Measurements from ENCODE around the gene DTD2. TPM values are rescaled to one million over a fixed set of nuclear protein-coding genes. Genes with fewer than 3 reads are reported as not detected.

Gene DTD2
- total and polyA plus RNA-seq, 3 experiments from 2014 or later: 18.0 to 28.7 (median 28.4) TPM

GRCh38 chr14:31410048-31410650 is 47.2 kb downstream of the DTD2 start:
- POLR2A ChIA-PET: interaction anchor here (0.6 kb wide), 1 partner anchor 13 kb away, joined by 10 read pairs; no protein-coding TSS in a partner anchor
- no peak overlapping the region for H3K27ac ChIP-seq (ENCODE audit: low read depth, low read length)
- DNase-seq: no peak
- H3K36me3 Mint-ChIP-seq: peaks cover 0 to 5% (median 0%) of the 10 kb centered on the region in 3 donors
- no peaks in the 10 kb centered on the region for H3K9me3 Mint-ChIP-seq
- no peak overlapping the region for H3K4me3 Mint-ChIP-seq
- H3K4me1 ChIP-seq (ENCODE audit: insufficient read depth, low read length): no peaks in the 10 kb centered on the region
- CTCF ChIA-PET: no interaction called here
- H3K36me3 ChIP-seq (ENCODE audit: insufficient read depth, low read length): no peaks in the 10 kb centered on the region
- no peaks in the 10 kb centered on the region for H3K27me3 Mint-ChIP-seq
- H3K4me3 ChIP-seq (ENCODE audit: low read length): no peak overlapping the region
- H3K4me1 Mint-ChIP-seq: peaks cover 10 to 17% (median 12%) of the 10 kb centered on the region in 3 donors
- no peaks in the 10 kb centered on the region for H3K27me3 ChIP-seq (ENCODE audit: insufficient read depth, low read length, poor library complexity, severe bottlenecking)
- peak overlapping the region in 5 of 8 donors; percentile 4 to 52 (median 23) for H3K27ac Mint-ChIP-seq
- H3K9me3 ChIP-seq (ENCODE audit: low read length): no peaks in the 10 kb centered on the region

- ChIA-PET POLR2A (no interaction called here), CTCF (no interaction called here)
- H3K9me3 Mint-ChIP-seq: no peaks in the 10 kb centered on the region
- H3K27ac Mint-ChIP-seq: no peak overlapping the region
- Histone ChIP-seq H3K4me1 (ENCODE audit: insufficient read depth, low read length) (no peaks in the 10 kb centered on the region), H3K36me3 (ENCODE audit: insufficient read depth, low read length) (no peaks in the 10 kb centered on the region), H3K4me3 (ENCODE audit: low read length) (no peak overlapping the region), H3K9me3 (ENCODE audit: low read length) (no peaks in the 10 kb centered on the region), H3K27me3 (ENCODE audit: insufficient read depth, low read length, poor library complexity, severe bottlenecking) (no peaks in the 10 kb centered on the region), H3K27ac (ENCODE audit: low read depth, low read length) (no peak overlapping the region)
- DNase-seq: no peak
- peaks cover 5 to 8% (median 5%) of the 10 kb centered on the region in 3 donors for H3K4me1 Mint-ChIP-seq
- H3K27me3 Mint-ChIP-seq: no peaks in the 10 kb centered on the region
- H3K36me3 Mint-ChIP-seq: peaks cover 0 to 5% (median 0%) of the 10 kb centered on the region in 3 donors
- no peak overlapping the region for H3K4me3 Mint-ChIP-seq
These were observed 48.9 kb downstream of the DTD2 start for GRCh38 chr14:31408421-31408820.

GRCh38 chr14:31405599-31406232 is 51.6 kb downstream of the DTD2 start:
- CTCF ChIA-PET: interaction anchor here (1.0 kb wide), 1 partner anchor 15 kb away, joined by 3 read pairs; the partner anchor contains the start of gene HEATR5A
- Mint-ChIP-seq H3K36me3 (peaks cover 4 to 21% (median 4%) of the 10 kb centered on the region in 3 donors), H3K27me3 (no peaks in the 10 kb centered on the region), H3K27ac (no peak overlapping the region), H3K4me3 (no peak overlapping the region), H3K9me3 (no peaks in the 10 kb centered on the region), H3K4me1 (peaks cover 5 to 7% (median 6%) of the 10 kb centered on the region in 3 donors)
- no peak for DNase-seq
- Histone ChIP-seq H3K4me3 (ENCODE audit: low read length) (no peak overlapping the region), H3K27me3 (ENCODE audit: insufficient read depth, low read length, poor library complexity, severe bottlenecking) (no peaks in the 10 kb centered on the region), H3K36me3 (ENCODE audit: insufficient read depth, low read length) (no peaks in the 10 kb centered on the region), H3K4me1 (ENCODE audit: insufficient read depth, low read length) (no peaks in the 10 kb centered on the region), H3K9me3 (ENCODE audit: low read length) (no peaks in the 10 kb centered on the region), H3K27ac (ENCODE audit: low read depth, low read length) (no peak overlapping the region)
- POLR2A ChIA-PET: no interaction called here

- peaks cover 6 to 25% (median 7%) of the 10 kb centered on the region in 3 donors for H3K36me3 Mint-ChIP-seq
- H3K27ac ChIP-seq (ENCODE audit: low read depth, low read length): no peak overlapping the region
- H3K27ac Mint-ChIP-seq: no peak overlapping the region
- no peak overlapping the region for H3K4me3 Mint-ChIP-seq
- no peaks in the 10 kb centered on the region for H3K9me3 Mint-ChIP-seq
- H3K36me3 ChIP-seq (ENCODE audit: insufficient read depth, low read length): no peaks in the 10 kb centered on the region
- H3K4me1 Mint-ChIP-seq: peaks cover 6 to 8% (median 6%) of the 10 kb centered on the region in 3 donors
- POLR2A ChIA-PET: no interaction called here
- CTCF ChIA-PET: no interaction called here
- no peaks in the 10 kb centered on the region for H3K27me3 ChIP-seq (ENCODE audit: insufficient read depth, low read length, poor library complexity, severe bottlenecking)
- no peaks in the 10 kb centered on the region for H3K4me1 ChIP-seq (ENCODE audit: insufficient read depth, low read length)
- no peaks in the 10 kb centered on the region for H3K9me3 ChIP-seq (ENCODE audit: low read length)
- H3K4me3 ChIP-seq (ENCODE audit: low read length): no peak overlapping the region
- no peaks in the 10 kb centered on the region for H3K27me3 Mint-ChIP-seq
- no peak for DNase-seq
These were observed 52.2 kb downstream of the DTD2 start for GRCh38 chr14:31405106-31405505.

- no peak overlapping the region for H3K27ac Mint-ChIP-seq
- no peak overlapping the region for H3K4me3 ChIP-seq (ENCODE audit: low read length)
These were observed 53.6 kb downstream of the DTD2 start for GRCh38 chr14:31403707-31404106.

GRCh38 chr14:31402764-31403439 is 54.4 kb downstream of the DTD2 start:
- Mint-ChIP-seq H3K4me3 (no peak overlapping the region), H3K4me1 (peaks cover 1 to 11% (median 8%) of the 10 kb centered on the region in 3 donors), H3K36me3 (peaks cover 14 to 38% (median 16%) of the 10 kb centered on the region in 3 donors), H3K27me3 (no peaks in the 10 kb centered on the region), H3K9me3 (no peaks in the 10 kb centered on the region), H3K27ac (no peak overlapping the region)
- H3K27me3 ChIP-seq (ENCODE audit: insufficient read depth, low read length, poor library complexity, severe bottlenecking): no peaks in the 10 kb centered on the region
- no peak overlapping the region for H3K4me3 ChIP-seq (ENCODE audit: low read length)
- no peak overlapping the region for H3K27ac ChIP-seq (ENCODE audit: low read depth, low read length)
- no peaks in the 10 kb centered on the region for H3K9me3 ChIP-seq (ENCODE audit: low read length)
- CTCF ChIA-PET: interaction anchor here (1.8 kb wide), 1 partner anchor 25 kb away, joined by 4 read pairs; no protein-coding TSS in a partner anchor
- no peaks in the 10 kb centered on the region for H3K36me3 ChIP-seq (ENCODE audit: insufficient read depth, low read length)
- DNase-seq: no peak
- POLR2A ChIA-PET: no interaction called here
- no peaks in the 10 kb centered on the region for H3K4me1 ChIP-seq (ENCODE audit: insufficient read depth, low read length)

More at GRCh38 chr14:31403707-31404106, 53.6 kb downstream of the DTD2 start:
- no peaks in the 10 kb centered on the region for H3K36me3 ChIP-seq (ENCODE audit: insufficient read depth, low read length)
- Mint-ChIP-seq H3K4me3 (no peak overlapping the region), H3K4me1 (peaks cover 1 to 11% (median 8%) of the 10 kb centered on the region in 3 donors), H3K9me3 (no peaks in the 10 kb centered on the region), H3K36me3 (peaks cover 9 to 32% (median 9%) of the 10 kb centered on the region in 3 donors), H3K27me3 (no peaks in the 10 kb centered on the region)
- no peaks in the 10 kb centered on the region for H3K4me1 ChIP-seq (ENCODE audit: insufficient read depth, low read length)
- ChIA-PET POLR2A (no interaction called here), CTCF (no interaction called here)
- no peaks in the 10 kb centered on the region for H3K9me3 ChIP-seq (ENCODE audit: low read length)
- H3K27me3 ChIP-seq (ENCODE audit: insufficient read depth, low read length, poor library complexity, severe bottlenecking): no peaks in the 10 kb centered on the region
- H3K27ac ChIP-seq (ENCODE audit: low read depth, low read length): no peak overlapping the region
- no peak for DNase-seq

DNA sequence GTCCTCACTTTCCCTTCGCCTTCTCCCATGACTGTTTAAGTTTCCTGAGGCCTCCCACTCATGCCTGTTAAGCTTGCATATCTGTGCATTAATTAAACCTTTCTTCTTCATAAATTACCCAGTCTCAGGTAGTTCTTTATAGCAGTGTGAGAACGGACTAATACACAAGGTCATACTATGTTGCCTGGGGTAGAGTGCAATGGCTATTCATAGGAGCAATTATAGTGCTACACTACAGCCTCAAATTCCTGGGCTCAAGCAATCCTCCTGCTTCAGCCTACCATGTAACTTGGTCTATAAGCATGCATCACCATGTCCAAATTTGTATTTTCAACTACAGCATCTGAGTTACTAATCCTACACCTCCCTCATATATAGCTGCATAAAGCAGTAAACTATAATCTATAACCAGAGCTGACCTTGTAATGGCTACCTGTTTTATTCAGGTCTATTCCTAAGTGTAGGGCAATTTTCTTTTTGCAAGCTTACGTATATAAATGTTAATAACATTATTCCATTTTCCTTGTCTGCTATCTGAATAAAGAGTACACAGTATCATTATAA is 55.9 kb downstream of the DTD2 start:
- H3K9me3 Mint-ChIP-seq: no peaks in the 10 kb centered on the region
- H3K27me3 Mint-ChIP-seq: no peaks in the 10 kb centered on the region
- Histone ChIP-seq H3K27me3 (ENCODE audit: insufficient read depth, low read length, poor library complexity, severe bottlenecking) (no peaks in the 10 kb centered on the region), H3K36me3 (ENCODE audit: insufficient read depth, low read length) (no peaks in the 10 kb centered on the region), H3K27ac (ENCODE audit: low read depth, low read length) (no peak overlapping the region), H3K4me3 (ENCODE audit: low read length) (no peak overlapping the region), H3K4me1 (ENCODE audit: insufficient read depth, low read length) (no peaks in the 10 kb centered on the region), H3K9me3 (ENCODE audit: low read length) (no peaks in the 10 kb centered on the region)
- H3K27ac Mint-ChIP-seq: peak overlapping the region in 1 of 8 donors; percentile 38
- no peak overlapping the region for H3K4me3 Mint-ChIP-seq
- ChIA-PET POLR2A (interaction anchor here (0.6 kb wide), 1 partner anchor 159 kb away, joined by 3 read pairs; no protein-coding TSS in a partner anchor), CTCF (interaction anchor here (1.0 to 1.8 kb wide), 2 partner anchors 19 to 27 kb away, joined by 4 read pairs; partner anchors contain the start of gene HEATR5A)
- H3K36me3 Mint-ChIP-seq: peaks cover 14 to 44% (median 16%) of the 10 kb centered on the region in 3 donors
- no peak for DNase-seq
- peaks cover 1 to 11% (median 8%) of the 10 kb centered on the region in 3 donors for H3K4me1 Mint-ChIP-seq
